GM12865 (cell line): Measurements from ENCODE around the gene SEC16A.
"Not testable (repeated sequence)": the region's sequence is repeated elsewhere in the genome, so short reads cannot be mapped to it uniquely, and the experiment has no call there.

Experiments
- DNase-seq: peaks from one replicate; pipeline ENCODE4 v3.0.0; 2010; ENCODE audit warnings: low read depth
- H3K4me3 ChIP-seq: 2 replicates; pipeline ENCODE4 v1.5.1; 2011; ENCODE audit warnings: mild to moderate bottlenecking, low read depth, low read length, control low read depth
- CTCF ChIP-seq: IDR thresholded peaks from 2 replicates; pipeline ENCODE4 v1.5.1; 2011; ENCODE audit warnings: low read length, control low read depth, low read depth, inconsistent platforms; ENCODE audit not compliant: insufficient read depth; ENCODE audit errors: missing control alignments

SEC16A gene

GRCh38 chr9:136429683-136430491, 53.0 kb downstream of the SEC16A start:
- TF ChIP-seq CTCF: no peak
- no peak for DNase-seq
- no peak overlapping the region for H3K4me3 ChIP-seq

GRCh38 chr9:136429075-136429628, 53.7 kb downstream of the SEC16A start:
- TF ChIP-seq CTCF: no peak
- DNase-seq: no peak
- no peak overlapping the region for H3K4me3 ChIP-seq

- H3K4me3 ChIP-seq: no peak overlapping the region
- DNase-seq: no peak
- TF ChIP-seq CTCF: no peak
Observed at GRCh38 chr9:136426787-136427186, 56.1 kb downstream of the SEC16A start.

- DNase-seq, H3K4me3 ChIP-seq: not testable (repeated sequence)
Observed at GRCh38 chr9:136425367-136425766, 57.5 kb downstream of the SEC16A start.

- TF ChIP-seq CTCF: no peak
Observed at GRCh38 chr9:136424750-136425362, 58.0 kb downstream of the SEC16A start.

GRCh38 chr9:136423432-136424146, 59.3 kb downstream of the SEC16A start:
- no peak for TF ChIP-seq CTCF
- H3K4me3 ChIP-seq: no peak overlapping the region
- DNase-seq: no peak

More at GRCh38 chr9:136424750-136425362, 58.0 kb downstream of the SEC16A start:
- H3K4me3 ChIP-seq: no peak overlapping the region
- DNase-seq: no peak

GRCh38 chr9:136422876-136423275, 60.0 kb downstream of the SEC16A start:
- no peak for DNase-seq
- no peak overlapping the region for H3K4me3 ChIP-seq
- no peak for TF ChIP-seq CTCF
